OCI-LY7 (cell line): Measurements from ENCODE around the gene IFIT1B. TPM values are rescaled to one million over a fixed set of nuclear protein-coding genes. Genes with fewer than 3 reads are reported as not detected.
"Not testable (repeated sequence)": the region's sequence is repeated elsewhere in the genome, so short reads cannot be mapped to it uniquely, and the experiment has no call there.

Source experiments
- Bru-seq: library from RNA; stranded (reverse); fragments of 400-500 nt; gene quantifications from one replicate; lab custom pipeline; 2021; lab: Mats Ljungman, UMichigan
- BruChase-seq, 2 experiments: library from RNA; stranded (reverse); fragments of 400-500 nt; gene quantifications; one replicate each; lab custom pipeline; 2021; lab: Mats Ljungman, UMichigan
- BruUV-seq: library from RNA; stranded (reverse); fragments of 400-500 nt; replicated peaks from 2 replicates; lab custom pipeline; 2021; lab: Mats Ljungman, UMichigan
- CTCF ChIA-PET: fragments of 300-600 bp; sonication (Branson Sonifier 250); formaldehyde crosslinking; loops from one replicate; lab custom pipeline; 2022; ENCODE audit warnings: antibody characterized with exemption; ENCODE audit not compliant: unreplicated experiment; lab: Charles Lee
- POLR2A ChIA-PET: fragments of 300-600 bp; sonication (Branson Sonifier 250); formaldehyde crosslinking; loops from one replicate; lab custom pipeline; 2022; ENCODE audit warnings: antibody characterized with exemption; lab: Charles Lee
- DNase-seq: peaks from one replicate; pipeline ENCODE4 v3.0.0-alpha.2; 2015; ENCODE audit warnings: low spot score
- H2AFZ ChIP-seq: fragments of 200-600 bp; sonication (generic), shearing (Covaris generic); 2 replicates; pipeline ENCODE4 v1.6.1; 2014; ENCODE audit warnings: mild to moderate bottlenecking, antibody characterized with exemption, low read length, moderate library complexity
- H3K27ac ChIP-seq: fragments of 200-600 bp; sonication (generic); 2 replicates; pipeline ENCODE4 v1.5.1; 2014; ENCODE audit warnings: mixed run types, low read depth, mild to moderate bottlenecking, moderate library complexity, low read length, inconsistent platforms; ENCODE audit not compliant: poor library complexity, severe bottlenecking
- H3K36me3 ChIP-seq: fragments of 200-600 bp; sonication (generic); 2 replicates; pipeline ENCODE4 v1.6.1; 2014; ENCODE audit warnings: mild to moderate bottlenecking, antibody characterized with exemption, low read length, moderate library complexity, mixed read lengths; ENCODE audit not compliant: insufficient read depth
- H3K4me1 ChIP-seq: fragments of 200-600 bp; sonication (generic); 2 replicates; pipeline ENCODE4 v1.5.1; 2014; ENCODE audit warnings: mild to moderate bottlenecking, low read length; ENCODE audit not compliant: insufficient read depth, poor library complexity, severe bottlenecking
- H3K4me2 ChIP-seq: fragments of 200-600 bp; sonication (generic); 2 replicates; pipeline ENCODE4 v1.6.1; 2014; ENCODE audit warnings: mild to moderate bottlenecking, low read length
- H3K4me3 ChIP-seq: fragments of 200-600 bp; sonication (generic); 2 replicates; pipeline ENCODE4 v1.5.1; 2014; ENCODE audit warnings: mild to moderate bottlenecking, low read depth, low read length; ENCODE audit not compliant: poor library complexity, severe bottlenecking
- H3K79me2 ChIP-seq: fragments of 200-600 bp; sonication (generic); 2 replicates; pipeline ENCODE4 v1.6.1; 2016; ENCODE audit warnings: low read depth, mild to moderate bottlenecking, low read length, moderate library complexity, mixed read lengths; ENCODE audit not compliant: insufficient read depth
- H3K9me2 ChIP-seq: fragments of 200-600 bp; sonication (generic); 2 replicates; pipeline ENCODE4 v1.6.1; 2016; ENCODE audit warnings: mild to moderate bottlenecking, low read length, mixed read lengths; ENCODE audit not compliant: insufficient read depth
- H3K9me3 ChIP-seq: fragments of 200-600 bp; sonication (generic); 2 replicates; pipeline ENCODE4 v1.6.1; 2014; ENCODE audit warnings: mild to moderate bottlenecking, mixed run types, low read length, mixed read lengths
- H4K20me1 ChIP-seq: fragments of 200-600 bp; sonication (generic); 2 replicates; pipeline ENCODE4 v1.6.1; 2014; ENCODE audit warnings: mild to moderate bottlenecking, antibody characterized with exemption, low read length, moderate library complexity, mixed read lengths; ENCODE audit not compliant: insufficient read depth
- EZH2phosphoT487 ChIP-seq: fragments of 200-600 bp; sonication (generic); IDR thresholded peaks from 2 replicates; pipeline ENCODE4 v1.6.1; 2018; ENCODE audit warnings: low read depth, borderline replicate concordance, mild to moderate bottlenecking, mixed run types, antibody characterized with exemption, low read length, moderate library complexity, mixed read lengths
- intact Hi-C: fragments of 100-400 bp; cut with micrococcal nuclease; formaldehyde crosslinking; loops from one replicate; pipeline ENCODE4 v1.10.0; 2022; ENCODE audit not compliant: unreplicated experiment
- long read RNA-seq: library from polyadenylated mRNA; stranded (forward); transcript quantifications from one replicate; pipeline ENCODE4 v2.0.0, GENCODE V29; 2022
- total RNA-seq, 2 experiments: library from RNA; depleted of rRNA in 1 of 2; stranded (reverse); fragments of >200 nt in 1 of 2; shearing (Covaris generic) in 1 of 2; gene quantifications; 2 replicates each; pipeline ENCODE4 v1.2.3, GENCODE V29; 2014 to 2022
- TF ChIP-seq, protein P1 (sequence below): fragments of 200-600 bp; sonication (generic); conservative IDR thresholded peaks from 2 replicates; pipeline ENCODE4 v1.5.1; 2014; ENCODE audit warnings: mild to moderate bottlenecking, antibody characterized with exemption, low read length, moderate library complexity, mixed read lengths

The IFIT1B gene, protein sequence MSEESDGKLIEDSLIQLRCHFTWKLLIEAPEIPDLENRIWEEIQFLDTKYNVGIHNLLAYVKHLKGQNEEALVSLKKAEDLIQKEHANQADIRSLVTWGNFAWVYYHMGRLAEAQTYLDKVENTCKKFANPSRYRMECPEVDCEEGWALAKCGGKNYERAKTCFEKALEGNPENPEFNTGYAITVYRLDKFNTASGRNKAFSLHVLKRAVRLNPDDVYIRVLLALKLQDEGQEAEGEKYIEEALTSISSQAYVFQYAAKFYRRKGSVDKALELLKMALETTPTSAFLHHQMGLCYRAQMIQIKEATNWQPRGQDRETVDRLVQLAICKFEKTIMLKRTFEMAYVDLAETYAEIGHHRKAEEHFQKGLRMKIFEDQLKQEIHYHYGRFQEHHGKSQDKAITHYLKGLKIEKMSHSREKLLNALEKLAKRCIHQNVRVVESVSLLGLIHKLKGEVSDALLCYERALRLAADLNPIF
- total RNA-seq (2014; rRNA removed; shearing (Covaris generic)) (not detected in 2 replicates), total RNA-seq (2022) (not detected in 2 replicates), Bru-seq, nascent RNA (not detected), BruChase-seq, experiment 1, labeled RNA remaining after a 6-hour chase (not detected), BruChase-seq, experiment 2, labeled RNA remaining after a 2-hour chase (not detected)
- long read RNA-seq = 0 reads

DNA sequence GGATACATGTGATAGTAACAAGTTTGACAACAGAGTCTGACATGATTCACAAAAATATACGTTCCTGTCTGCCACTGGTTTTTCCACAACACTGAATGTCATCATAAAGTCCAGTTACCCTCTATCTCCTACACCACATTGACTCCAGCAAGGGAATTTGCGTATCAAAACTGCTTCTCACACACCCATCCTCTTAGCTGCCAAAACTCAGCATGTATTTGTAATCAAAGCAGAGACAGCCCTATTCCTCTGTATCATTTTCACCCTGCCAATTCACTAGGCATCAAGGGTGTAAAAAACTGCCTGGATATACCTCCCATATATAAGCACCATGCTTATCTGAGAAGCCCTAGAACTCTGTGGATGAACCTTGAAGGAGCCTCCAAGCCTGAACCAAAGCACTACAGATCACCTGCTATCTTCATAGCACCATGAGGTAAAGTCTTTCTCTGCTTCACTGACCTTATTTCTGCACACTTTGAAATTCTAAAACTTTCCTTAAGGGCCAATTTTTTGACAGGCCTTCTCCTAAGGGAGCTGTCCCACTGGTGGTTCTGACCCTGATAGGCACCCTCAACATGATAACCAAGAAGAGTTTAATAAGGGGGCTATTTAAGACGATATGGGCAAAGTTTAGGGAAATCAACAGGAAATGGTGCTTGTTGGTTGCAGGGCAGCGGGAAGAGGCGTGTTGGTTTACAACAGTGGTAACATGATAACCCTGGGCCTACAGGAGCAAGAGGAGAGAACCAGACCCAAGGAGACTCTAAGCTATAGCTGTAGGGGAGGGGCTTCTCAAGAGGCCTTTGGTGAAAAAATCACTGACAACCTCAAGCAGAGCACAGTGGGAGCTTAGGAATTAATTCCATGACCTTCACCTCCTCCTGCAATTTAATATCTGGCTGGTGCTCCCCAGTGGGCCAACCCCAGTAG, at the start of gene IFIT1B:
Gene IFIT1B, plus strand, starts transcription at position 352 of the 933 bp plus-strand sequence. Its CDS starts 80 bp downstream, at position 432.
- CTCF ChIA-PET = no interaction called here
- no peaks in the 10 kb centered on the region for H4K20me1 ChIP-seq
- no peaks in the 10 kb centered on the region for H3K4me1 ChIP-seq
- intact Hi-C loops = no loop called here
- TF ChIP-seq, protein P1, sequence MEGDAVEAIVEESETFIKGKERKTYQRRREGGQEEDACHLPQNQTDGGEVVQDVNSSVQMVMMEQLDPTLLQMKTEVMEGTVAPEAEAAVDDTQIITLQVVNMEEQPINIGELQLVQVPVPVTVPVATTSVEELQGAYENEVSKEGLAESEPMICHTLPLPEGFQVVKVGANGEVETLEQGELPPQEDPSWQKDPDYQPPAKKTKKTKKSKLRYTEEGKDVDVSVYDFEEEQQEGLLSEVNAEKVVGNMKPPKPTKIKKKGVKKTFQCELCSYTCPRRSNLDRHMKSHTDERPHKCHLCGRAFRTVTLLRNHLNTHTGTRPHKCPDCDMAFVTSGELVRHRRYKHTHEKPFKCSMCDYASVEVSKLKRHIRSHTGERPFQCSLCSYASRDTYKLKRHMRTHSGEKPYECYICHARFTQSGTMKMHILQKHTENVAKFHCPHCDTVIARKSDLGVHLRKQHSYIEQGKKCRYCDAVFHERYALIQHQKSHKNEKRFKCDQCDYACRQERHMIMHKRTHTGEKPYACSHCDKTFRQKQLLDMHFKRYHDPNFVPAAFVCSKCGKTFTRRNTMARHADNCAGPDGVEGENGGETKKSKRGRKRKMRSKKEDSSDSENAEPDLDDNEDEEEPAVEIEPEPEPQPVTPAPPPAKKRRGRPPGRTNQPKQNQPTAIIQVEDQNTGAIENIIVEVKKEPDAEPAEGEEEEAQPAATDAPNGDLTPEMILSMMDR = no peak
- TF ChIP-seq EZH2phosphoT487 = no peak
- H3K36me3 ChIP-seq = no peaks in the 10 kb centered on the region
- no peak within 1 kb of the TSS for H3K27ac ChIP-seq
- POLR2A ChIA-PET = interaction anchor here (1.2 to 1.4 kb wide), 2 partner anchors 9 to 11 kb away, joined by 3 to 5 read pairs; no protein-coding TSS in a partner anchor
- no peak within 1 kb of the TSS for H3K4me2 ChIP-seq
- no peak for DNase-seq
- no peaks in the 10 kb centered on the region for H3K9me3 ChIP-seq
- BruUV-seq = no TSS peak
- no peak within 1 kb of the TSS for H3K4me3 ChIP-seq
- H2AFZ ChIP-seq = no peak within 1 kb of the TSS
- H3K79me2 ChIP-seq = no peaks in the 10 kb centered on the region
- H3K9me2 ChIP-seq = no peaks in the 10 kb centered on the region

DNA sequence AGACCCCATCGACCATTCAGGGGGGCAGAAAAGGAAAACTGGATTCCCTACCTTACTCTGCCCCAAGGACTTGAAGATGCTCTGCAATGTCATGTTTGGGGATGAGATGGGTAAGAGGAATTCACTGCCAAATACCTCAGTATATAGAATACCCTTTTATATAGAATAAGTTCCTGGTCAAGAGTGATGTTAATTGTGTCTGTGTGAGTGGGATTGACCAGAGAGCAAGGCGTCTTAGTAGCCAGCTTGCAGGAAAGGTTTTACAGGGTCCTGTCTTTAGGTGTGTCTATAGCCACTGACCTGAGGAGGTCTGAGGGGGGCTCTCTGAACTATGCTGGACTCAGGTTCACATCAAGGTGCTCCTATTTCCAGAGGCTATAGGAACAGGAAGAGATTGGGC, 48.7 kb upstream of the IFIT1B start:
- H3K4me1 ChIP-seq = peaks cover 24% of the 10 kb centered on the region
- no peaks in the 10 kb centered on the region for H3K9me2 ChIP-seq
- POLR2A ChIA-PET = interaction anchor here (0.8 kb wide), 1 partner anchor 83 kb away, joined by 3 read pairs; no protein-coding TSS in a partner anchor
- TF ChIP-seq, protein P1 = no peak
- TF ChIP-seq EZH2phosphoT487 = no peak
- H3K4me2 ChIP-seq = no peak overlapping the region
- no peaks in the 10 kb centered on the region for H4K20me1 ChIP-seq
- no peaks in the 10 kb centered on the region for H3K9me3 ChIP-seq
- intact Hi-C loops = no loop called here
- no TSS peak for BruUV-seq
- CTCF ChIA-PET = no interaction called here
- H3K79me2 ChIP-seq = no peaks in the 10 kb centered on the region
- no peaks in the 10 kb centered on the region for H3K36me3 ChIP-seq
- no peak overlapping the region for H3K27ac ChIP-seq
- H3K4me3 ChIP-seq = no peak overlapping the region
- no peak for DNase-seq
- no peak overlapping the region for H2AFZ ChIP-seq

DNA sequence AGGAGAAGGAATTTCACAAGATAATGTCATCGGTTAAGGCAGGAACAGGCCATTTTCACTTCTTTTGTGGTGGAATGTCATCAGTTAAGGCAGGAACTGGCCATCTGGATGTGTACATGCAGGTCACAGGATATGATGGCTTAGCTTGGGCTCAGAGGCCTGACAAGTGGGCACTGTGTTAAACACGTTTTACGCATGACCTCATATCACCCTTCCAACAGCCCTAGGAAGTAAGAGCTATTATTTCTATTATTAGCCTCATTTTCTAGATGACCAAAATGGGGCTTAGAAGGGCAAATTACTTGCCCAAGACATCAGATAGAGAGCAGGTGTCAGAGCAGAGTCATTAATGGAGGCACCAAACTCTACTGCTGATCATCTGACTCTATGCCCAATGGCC, 47.8 kb upstream of the IFIT1B start:
- H3K9me3 ChIP-seq, H3K9me2 ChIP-seq, H4K20me1 ChIP-seq, H3K4me3 ChIP-seq, H3K27ac ChIP-seq, DNase-seq, CTCF ChIA-PET, H3K4me2 ChIP-seq, H3K36me3 ChIP-seq, intact Hi-C loops, H2AFZ ChIP-seq, BruUV-seq, H3K79me2 ChIP-seq: not testable (repeated sequence)
- POLR2A ChIA-PET = interaction anchor here (0.8 kb wide), 1 partner anchor 84 kb away, joined by 3 read pairs; no protein-coding TSS in a partner anchor
- H3K4me1 ChIP-seq = peaks cover 24% of the 10 kb centered on the region
